Panc1 (cell line): Measurements from ENCODE around the gene DAZAP1. TPM values are rescaled to one million over a fixed set of nuclear protein-coding genes. Genes with fewer than 3 reads are reported as not detected.
A peak's percentile ranks its signal among the peaks of the same experiment; 100 is the strongest.

Experiments used
- ATAC-seq: fragments of 200-7000 bp; cut with Tn5 transposase; 2 replicates; pipeline ENCODE4 v1.9.1; 2020; ENCODE audit warnings: mild to moderate bottlenecking, moderate library complexity
- BruUV-seq: library from RNA; stranded (reverse); fragments of 400-500 nt; replicated peaks from 2 replicates; lab custom pipeline; 2021; lab: Mats Ljungman, UMichigan
- CTCF ChIA-PET: fragments of 300-600 bp; sonication (Branson Sonifier 250); formaldehyde crosslinking; loops from one replicate; lab custom pipeline; 2022; ENCODE audit warnings: antibody characterized with exemption; lab: Charles Lee
- POLR2A ChIA-PET: fragments of 300-600 bp; sonication (Branson Sonifier 250); formaldehyde crosslinking; loops from one replicate; lab custom pipeline; 2022; ENCODE audit warnings: antibody characterized with exemption; lab: Charles Lee
- DNase-seq: peaks from one replicate; pipeline ENCODE4 v3.0.0-alpha.2; 2010; ENCODE audit warnings: low read depth, low spot score
- H3K27ac ChIP-seq: 2 replicates; pipeline ENCODE4 v1.5.1; 2011; ENCODE audit warnings: mild to moderate bottlenecking, low read length, inconsistent platforms
- H3K27me3 ChIP-seq: fragments of 200-500 bp; sonication (Bioruptor generic); 2 replicates; pipeline ENCODE4 v1.6.0; 2014; ENCODE audit warnings: low read length, inconsistent platforms; ENCODE audit not compliant: control insufficient read depth, insufficient read depth
- H3K36me3 ChIP-seq: fragments of 200-500 bp; sonication (Bioruptor generic); 2 replicates; pipeline ENCODE4 v1.5.1; 2014; ENCODE audit warnings: inconsistent platforms, mild to moderate bottlenecking, low read length, moderate library complexity; ENCODE audit not compliant: control insufficient read depth, insufficient read depth
- H3K4me1 ChIP-seq: 2 replicates; pipeline ENCODE4 v1.5.1; 2011; ENCODE audit warnings: inconsistent platforms, mild to moderate bottlenecking, low read length, moderate library complexity; ENCODE audit not compliant: control insufficient read depth, insufficient read depth
- H3K4me3 ChIP-seq, 2 experiments: 2 replicates each; pipeline ENCODE4 v1.5.1; 2011 to 2012; ENCODE audit warnings: low read depth in 2 of 2, low read length in 2 of 2, mild to moderate bottlenecking in 2 of 2, inconsistent platforms in 1 of 2, moderate library complexity in 1 of 2
- H3K9me3 ChIP-seq: fragments of 200-500 bp; sonication (Bioruptor generic); 2 replicates; pipeline ENCODE4 v1.5.1; 2014; ENCODE audit warnings: low read depth, mild to moderate bottlenecking, inconsistent platforms, low read length, moderate library complexity; ENCODE audit not compliant: control insufficient read depth, insufficient read depth
- CTCF ChIP-seq: fragments of 450-650 bp; IDR thresholded peaks from 2 replicates; pipeline ENCODE4 v1.5.1; 2017; ENCODE audit warnings: mild to moderate bottlenecking
- POLR2AphosphoS5 ChIP-seq: IDR thresholded peaks from 2 replicates; pipeline ENCODE4 v1.6.1; 2012; ENCODE audit warnings: mild to moderate bottlenecking, low read depth, low read length, moderate library complexity
- REST ChIP-seq, 2 experiments: IDR thresholded peaks; 2 replicates each; pipeline ENCODE4 v1.6.1; 2011 to 2012; ENCODE audit warnings: low read depth in 2 of 2, control low read depth in 1 of 2, low read length in 1 of 2, mild to moderate bottlenecking in 1 of 2, moderate library complexity in 1 of 2; ENCODE audit not compliant: insufficient read depth in 1 of 2
- SIN3A ChIP-seq: IDR thresholded peaks from 2 replicates; pipeline ENCODE4 v1.6.1; 2012; ENCODE audit warnings: low read depth, mild to moderate bottlenecking, low read length, moderate library complexity, borderline replicate concordance; ENCODE audit not compliant: insufficient read depth
- TCF7L2 ChIP-seq: IDR thresholded peaks from 2 replicates; pipeline ENCODE4 v1.6.1; 2011; ENCODE audit warnings: mild to moderate bottlenecking, low read depth, low read length, inconsistent platforms
- in situ Hi-C: cut with HindIII; loops from 2 replicates; pipeline ENCODE4 v1.10.0; 2016; ENCODE audit warnings: low sequenced_read_pairs, low pct_unique_long_range_greater_than_20kb
- intact Hi-C: fragments of 100-400 bp; cut with micrococcal nuclease; formaldehyde crosslinking; loops from one replicate; pipeline ENCODE4 v1.10.0; 2022; ENCODE audit not compliant: unreplicated experiment
- total RNA-seq: library from RNA; stranded (reverse); gene quantifications from one replicate; pipeline ENCODE4 v1.2.1, GENCODE V29; 2021; ENCODE audit not compliant: unreplicated experiment

DAZAP1 gene
- total RNA-seq, 1 experiment from 2014 or later = 195 TPM

- TF ChIP-seq SIN3A (no peak), REST (IDR thresholded peaks at IDR 0.05; ENCODE audit: insufficient read depth in 1 of 2, low read depth in 2 of 2, low read length in 1 of 2) (no peak), POLR2AphosphoS5 (no peak), TCF7L2 (no peak), CTCF (no peak)
- Histone ChIP-seq H3K27ac (no peak overlapping the region), H3K36me3 (no peaks in the 10 kb centered on the region; the same call in 1 of the 2 replicates), H3K4me1 (peaks cover 33% of the 10 kb centered on the region), H3K4me3 (peak overlapping the region; percentile 50 to 52), H3K27me3 (no peaks in the 10 kb centered on the region), H3K9me3 (no peaks in the 10 kb centered on the region)
- no peak for DNase-seq
- ChIA-PET CTCF (no interaction called here), POLR2A (no interaction called here)
- in situ Hi-C loops = no loop called here
- BruUV-seq = no TSS peak
- peak; percentile 49 for ATAC-seq
- intact Hi-C loops = no loop called here
These were observed 38.7 kb downstream of the DAZAP1 start for GRCh38 chr19:1445932-1446712.

- ChIA-PET POLR2A (no interaction called here), CTCF (no interaction called here)
- Histone ChIP-seq H3K4me1 (peaks cover 26% of the 10 kb centered on the region), H3K27me3 (no peaks in the 10 kb centered on the region), H3K4me3 (peak overlapping the region; percentile 50 to 52), H3K9me3 (no peaks in the 10 kb centered on the region), H3K36me3 (no peaks in the 10 kb centered on the region; the same call in 1 of the 2 replicates), H3K27ac (no peak overlapping the region; the same call in 1 of the 2 replicates)
- in situ Hi-C loops = no loop called here
- ATAC-seq (no peak), DNase-seq (no peak)
- intact Hi-C loops = no loop called here
- no TSS peak for BruUV-seq
- TF ChIP-seq CTCF (no peak), SIN3A (0 out of 2 replicates have a peak, but pooled peaks have one; percentile 38), REST (IDR thresholded peaks at IDR 0.05; ENCODE audit: insufficient read depth in 1 of 2, low read depth in 2 of 2, low read length in 1 of 2) (peak; percentile 96 to 97), POLR2AphosphoS5 (no peak), TCF7L2 (no peak)
These were observed 39.5 kb downstream of the DAZAP1 start for GRCh38 chr19:1446713-1447481.
